SU-DHL-6 (cell line): ENCODE data around the gene CLEC4F.

Experiments
- H2AFZ ChIP-seq: fragments of 200-600 bp; sonication (generic); 2 replicates; pipeline ENCODE4 v1.6.1; 2014; ENCODE audit warnings: low read depth, mild to moderate bottlenecking, moderate library complexity, mixed read lengths, antibody characterized with exemption, low read length; ENCODE audit not compliant: severe bottlenecking
- H3F3A ChIP-seq: fragments of 200-600 bp; shearing (Covaris generic); 2 replicates; pipeline ENCODE4 v1.6.0; 2016; ENCODE audit warnings: antibody characterized with exemption, mild to moderate bottlenecking; ENCODE audit not compliant: insufficient read depth
- H3K27ac ChIP-seq: fragments of 200-600 bp; sonication (generic); 2 replicates; pipeline ENCODE4 v1.5.1; 2016; ENCODE audit warnings: low read depth, mild to moderate bottlenecking, low read length, moderate library complexity, mixed read lengths
- H3K27me3 ChIP-seq: fragments of 200-600 bp; sonication (generic), shearing (Covaris generic); 2 replicates; pipeline ENCODE4 v1.6.0; 2014; ENCODE audit warnings: mild to moderate bottlenecking, low read length
- H3K36me3 ChIP-seq: fragments of 200-600 bp; sonication (generic); 2 replicates; pipeline ENCODE4 v1.6.1; 2014; ENCODE audit warnings: mild to moderate bottlenecking, low read length, mixed read lengths
- H3K4me2 ChIP-seq: fragments of 300-600, 200-600 bp; shearing (Covaris generic), sonication (generic); 2 replicates; pipeline ENCODE4 v1.6.0; 2014; ENCODE audit warnings: low read length, low read depth, mild to moderate bottlenecking; ENCODE audit not compliant: poor library complexity, severe bottlenecking
- H3K4me3 ChIP-seq: fragments of 200-600 bp; sonication (generic); 2 replicates; pipeline ENCODE4 v1.5.1; 2014; ENCODE audit warnings: antibody characterized with exemption, low read length, mild to moderate bottlenecking, mixed read lengths; ENCODE audit not compliant: insufficient read depth, poor library complexity, severe bottlenecking
- H3K79me2 ChIP-seq: fragments of 200-600 bp; sonication (generic); 2 replicates; pipeline ENCODE4 v1.6.1; 2014; ENCODE audit warnings: mild to moderate bottlenecking, low read length, moderate library complexity; ENCODE audit not compliant: insufficient read depth
- H3K9ac ChIP-seq: fragments of 200-600 bp; sonication (generic); 2 replicates; pipeline ENCODE4 v1.7.0; 2014; ENCODE audit warnings: mild to moderate bottlenecking, low read length
- H3K9me2 ChIP-seq: fragments of 200-600 bp; sonication (generic); replicated peaks from 2 replicates; pipeline ENCODE4 v1.6.1; 2014; ENCODE audit warnings: low read length; ENCODE audit not compliant: insufficient read depth
- H3K9me3 ChIP-seq: fragments of 200-600 bp; sonication (generic); 2 replicates; pipeline ENCODE4 v1.6.1; 2014; ENCODE audit warnings: low read length, mixed read lengths; ENCODE audit not compliant: insufficient read depth
- H4K20me1 ChIP-seq: fragments of 200-600 bp; sonication (generic); 2 replicates; pipeline ENCODE4 v1.6.1; 2014; ENCODE audit warnings: low read depth, mild to moderate bottlenecking, antibody characterized with exemption, low read length, moderate library complexity, mixed read lengths
- CTCF ChIP-seq: fragments of 200-600 bp; sonication (generic); IDR thresholded peaks from one replicate; pipeline ENCODE4 v1.5.1; 2017; ENCODE audit warnings: antibody characterized with exemption, mild to moderate bottlenecking, low read length, moderate library complexity; ENCODE audit not compliant: insufficient read depth, poor library complexity, severe bottlenecking
- EZH2phosphoT487 ChIP-seq: fragments of 200-600 bp; sonication (generic), shearing (Covaris generic); conservative IDR thresholded peaks from 2 replicates; pipeline ENCODE4 v1.6.1; 2018; ENCODE audit warnings: mild to moderate bottlenecking, antibody characterized with exemption, low read length, moderate library complexity, mixed read lengths

The CLEC4F gene

GRCh38 chr2:70820499-70820898 lies at the start of gene CLEC4F:
CLEC4F (minus strand) TSS chr2:70820599; CDS start chr2:70820523, 76 bp downstream.
- H3K36me3 ChIP-seq, result no peaks in the 10 kb centered on the region
- TF ChIP-seq EZH2phosphoT487, result no peak
- H3K27ac ChIP-seq, result no peak within 1 kb of the TSS
- no peak within 1 kb of the TSS for H3K4me2 ChIP-seq
- no peaks in the 10 kb centered on the region for H3K27me3 ChIP-seq
- no peaks in the 10 kb centered on the region for H3K9me3 ChIP-seq
- no peak within 1 kb of the TSS for H3K4me3 ChIP-seq
- no peaks in the 10 kb centered on the region for H3K9me2 ChIP-seq
- no peaks in the 10 kb centered on the region for H3F3A ChIP-seq
- H4K20me1 ChIP-seq, result no peaks in the 10 kb centered on the region
- H3K79me2 ChIP-seq, result no peaks in the 10 kb centered on the region
- no peak within 1 kb of the TSS for H2AFZ ChIP-seq
- H3K9ac ChIP-seq, result no peak within 1 kb of the TSS

- H3K4me3 ChIP-seq, result no peak overlapping the region
- H3K9ac ChIP-seq, result no peak overlapping the region
- H4K20me1 ChIP-seq, result no peaks in the 10 kb centered on the region
- H2AFZ ChIP-seq, result no peak overlapping the region
- H3K79me2 ChIP-seq, result no peaks in the 10 kb centered on the region
- no peak for TF ChIP-seq EZH2phosphoT487
- TF ChIP-seq CTCF, result no peak
- H3K9me3 ChIP-seq, result no peaks in the 10 kb centered on the region
- no peak overlapping the region for H3K27ac ChIP-seq
- no peaks in the 10 kb centered on the region for H3K27me3 ChIP-seq
- no peaks in the 10 kb centered on the region for H3F3A ChIP-seq
- no peak overlapping the region for H3K4me2 ChIP-seq
- H3K36me3 ChIP-seq, result no peaks in the 10 kb centered on the region
- H3K9me2 ChIP-seq, result no peaks in the 10 kb centered on the region
These were observed 48.6 kb upstream of the CLEC4F start for GRCh38 chr2:70868970-70869369.

DNA sequence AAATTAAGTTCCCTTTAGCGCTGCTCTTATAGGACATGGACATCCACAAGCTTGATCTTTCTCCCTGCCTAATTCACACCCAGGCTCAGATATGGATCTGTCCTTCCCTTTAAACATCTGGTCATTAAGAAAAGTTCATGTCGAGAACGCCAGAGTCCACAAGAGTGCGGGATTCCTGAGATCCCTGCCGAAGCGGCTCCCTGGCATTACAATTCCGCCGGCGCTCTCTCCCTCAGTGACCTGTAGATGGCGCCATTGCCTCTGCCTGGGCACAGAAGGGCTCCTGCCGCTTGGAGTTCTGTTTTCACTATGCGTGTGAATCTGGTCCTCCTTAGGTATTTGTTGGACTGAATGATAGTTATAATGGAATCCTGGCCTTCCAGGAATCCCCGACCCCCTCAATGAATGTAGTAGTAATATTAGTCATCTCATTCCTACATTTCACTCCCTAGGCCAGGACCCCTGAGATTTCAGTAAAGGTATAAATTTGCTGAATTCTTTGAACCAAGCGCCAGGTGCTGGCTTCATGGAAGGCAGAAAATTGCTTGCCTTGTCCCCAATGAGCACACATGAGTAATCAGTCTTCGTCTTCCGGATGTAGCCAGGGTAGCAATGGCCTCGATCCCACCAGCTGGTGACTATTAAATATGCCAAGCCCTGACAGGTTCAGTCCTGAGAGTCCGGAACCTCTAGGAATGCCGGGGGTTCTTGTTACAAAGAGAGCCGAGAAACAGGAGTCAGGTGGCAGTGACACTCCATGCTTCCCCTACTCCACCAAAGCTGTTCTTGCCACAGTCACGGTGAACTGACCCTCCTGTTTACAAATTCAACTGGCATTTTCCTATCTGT lies 41.6 kb upstream of the CLEC4F start:
- Histone ChIP-seq H3K79me2 (no peaks in the 10 kb centered on the region), H3K9ac (no peak overlapping the region), H3K36me3 (no peaks in the 10 kb centered on the region), H3K9me3 (no peaks in the 10 kb centered on the region), H2AFZ (no peak overlapping the region), H3K27ac (no peak overlapping the region), H3K4me3 (no peak overlapping the region), H3K27me3 (no peaks in the 10 kb centered on the region; the same call in 1 of the 2 replicates), H3K9me2 (no peaks in the 10 kb centered on the region), H3K4me2 (no peak overlapping the region), H4K20me1 (no peaks in the 10 kb centered on the region), H3F3A (no peaks in the 10 kb centered on the region)
- TF ChIP-seq CTCF (peak; percentile 86), EZH2phosphoT487 (no peak)

- H3K27ac ChIP-seq, result no peak overlapping the region
- H3K36me3 ChIP-seq, result no peaks in the 10 kb centered on the region
- no peaks in the 10 kb centered on the region for H3K9me2 ChIP-seq
- no peaks in the 10 kb centered on the region for H4K20me1 ChIP-seq
- H3K27me3 ChIP-seq, result no peaks in the 10 kb centered on the region
- no peaks in the 10 kb centered on the region for H3K79me2 ChIP-seq
- H3K9ac ChIP-seq, result no peak overlapping the region
- H2AFZ ChIP-seq, result no peak overlapping the region
- TF ChIP-seq EZH2phosphoT487 (no peak), CTCF (no peak)
- no peak overlapping the region for H3K4me2 ChIP-seq
- no peaks in the 10 kb centered on the region for H3F3A ChIP-seq
- H3K9me3 ChIP-seq, result no peaks in the 10 kb centered on the region
- H3K4me3 ChIP-seq, result no peak overlapping the region
These were observed 35.3 kb upstream of the CLEC4F start for GRCh38 chr2:70855667-70856066.
